ENCODE measurements around the gene KCTD10.

The KCTD10 gene

DNA sequence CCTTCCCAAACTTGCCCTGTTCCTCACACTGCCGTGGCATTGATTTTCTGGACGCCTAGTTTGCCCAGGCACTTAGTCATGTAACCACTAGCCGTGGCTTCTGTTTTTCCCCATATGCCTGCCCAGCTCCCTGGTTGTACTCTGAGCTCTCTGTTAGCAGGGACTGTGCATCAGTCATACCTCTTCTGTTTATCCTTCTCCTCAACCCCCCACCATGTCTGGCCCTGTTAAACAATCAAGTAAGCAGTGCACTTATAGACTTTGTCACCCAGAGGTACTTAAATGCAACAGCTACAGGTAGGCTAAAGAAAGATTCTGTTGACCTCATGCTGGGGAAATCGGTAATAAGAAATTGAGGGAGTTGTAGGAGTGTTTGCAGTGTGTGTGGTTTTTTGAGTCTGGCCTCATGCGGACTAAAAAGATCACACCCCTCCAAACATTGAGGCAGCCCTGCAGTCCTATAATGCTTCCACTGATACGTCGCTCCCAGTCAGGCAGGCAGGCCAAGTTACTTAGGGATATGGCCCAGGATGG, 17.3 kb upstream of the KCTD10 start:
- no peak for DNase-seq (ENCODE audit: low read depth in 2 of 2, low spot score in 1 of 2)

DNA sequence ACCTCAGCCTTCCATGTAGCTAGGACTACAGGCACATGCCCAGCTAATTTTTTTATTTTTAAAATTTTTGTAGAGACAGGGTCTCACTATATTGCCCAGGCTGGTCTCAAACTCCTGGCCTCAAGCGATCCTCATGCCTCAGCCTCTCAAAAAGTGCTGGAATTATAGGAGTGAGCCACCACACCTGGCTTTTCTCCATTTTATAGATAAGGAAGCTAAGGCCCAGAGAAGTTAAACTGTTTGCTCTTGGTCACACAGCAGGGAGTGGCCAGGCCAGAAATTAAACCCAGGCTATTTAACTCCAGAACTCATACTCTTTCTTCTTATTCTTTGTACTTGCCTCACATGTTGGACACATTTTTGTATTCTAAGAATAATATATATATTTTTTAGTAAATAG, 16.8 kb upstream of the KCTD10 start:
- DNase-seq (ENCODE audit: low read depth in 2 of 2, low spot score in 1 of 2): no peak

DNA sequence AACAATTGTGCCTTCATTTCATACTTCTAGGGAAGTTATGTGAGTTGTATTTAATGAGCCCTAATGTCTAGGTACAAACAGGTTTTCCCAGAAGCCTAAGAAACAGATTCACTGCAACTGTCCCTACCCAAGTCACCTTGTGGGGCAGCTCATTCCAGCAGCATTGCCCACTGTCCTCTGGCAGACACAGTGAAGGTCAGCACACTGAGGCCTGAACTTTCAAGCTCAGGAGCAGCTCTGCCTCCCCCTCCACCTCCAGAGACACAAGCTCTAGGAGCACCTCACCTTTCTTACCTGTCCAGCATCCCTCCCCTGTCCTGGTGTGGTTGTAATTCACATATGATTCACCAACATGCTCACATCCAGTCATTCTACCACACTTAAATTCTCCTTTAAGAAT, 16.0 kb upstream of the KCTD10 start:
- no peak for DNase-seq (ENCODE audit: low read depth in 2 of 2, low spot score in 1 of 2)

DNA sequence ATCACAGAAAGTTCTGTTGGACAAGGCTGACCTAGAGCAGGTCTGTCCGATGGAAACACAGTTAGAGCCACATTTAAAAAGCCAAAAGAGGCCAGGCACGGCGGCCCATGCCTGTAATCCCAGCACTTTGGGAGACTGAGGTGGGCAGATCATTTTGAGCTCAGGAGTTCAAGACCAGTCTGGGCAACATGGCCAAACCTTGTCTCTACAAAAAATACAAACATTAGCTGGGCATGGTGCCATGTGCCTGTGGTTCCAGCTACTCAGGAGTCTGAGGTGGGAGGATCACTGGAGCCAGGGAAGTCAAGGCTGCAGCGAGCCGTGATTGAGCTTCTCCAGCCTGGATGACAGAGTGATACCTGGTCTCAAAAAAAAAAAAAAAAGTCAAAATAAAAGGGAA, 15.3 kb upstream of the KCTD10 start:
- no peak for DNase-seq (ENCODE audit: low read depth in 2 of 2, low spot score in 1 of 2)

DNA sequence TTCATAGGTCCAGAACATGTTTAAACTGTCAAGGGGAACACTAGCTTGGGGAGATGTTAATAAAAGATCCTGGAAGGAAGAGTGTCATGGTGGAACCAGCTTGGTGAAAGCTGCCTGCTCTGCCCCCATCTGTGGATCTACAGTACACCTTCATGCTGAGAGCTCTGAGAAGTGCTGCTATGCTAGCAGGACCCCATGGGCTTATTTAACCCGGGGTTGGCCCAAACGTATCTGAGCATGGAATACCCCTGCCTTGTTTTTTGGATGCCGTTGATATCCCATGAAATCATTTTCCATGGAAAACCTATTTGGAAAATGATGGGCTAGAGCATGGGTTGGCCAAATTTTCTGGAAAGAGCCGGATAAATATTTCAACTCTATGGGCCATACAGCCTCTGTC, 14.6 kb upstream of the KCTD10 start:
- DNase-seq (ENCODE audit: low read depth in 2 of 2, low spot score in 1 of 2): no peak

DNA sequence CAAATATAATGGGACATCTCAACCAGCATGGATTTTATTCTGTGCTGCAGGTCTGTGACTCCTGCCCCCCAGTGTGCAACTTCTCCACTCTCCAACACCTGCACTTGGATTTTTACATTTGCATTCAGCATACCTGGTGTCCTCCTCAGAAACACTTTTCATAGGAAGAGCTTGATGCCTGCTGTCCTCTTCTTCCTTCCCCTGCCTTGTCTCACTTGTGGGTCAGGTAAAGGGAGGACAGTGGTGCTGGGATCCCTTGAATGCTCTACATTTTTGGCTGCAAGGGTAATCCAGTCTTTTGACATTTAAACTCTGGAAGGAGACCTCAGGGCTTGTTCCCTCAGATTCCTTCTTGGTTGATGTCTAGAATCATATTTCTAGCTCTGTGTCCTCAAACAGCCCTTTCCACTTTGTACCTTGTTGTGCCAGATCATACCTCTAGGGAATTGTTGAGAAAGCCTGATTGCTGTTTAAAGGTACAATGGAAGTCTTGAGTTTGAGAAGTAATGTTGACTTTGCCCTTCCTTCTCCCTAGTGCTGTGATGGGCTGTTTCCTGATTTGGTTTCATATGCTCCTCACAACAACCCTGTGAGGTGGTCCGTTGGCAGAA, 13.0 kb upstream of the KCTD10 start:
- no peak for DNase-seq (ENCODE audit: low read depth in 2 of 2, low spot score in 1 of 2)

DNA sequence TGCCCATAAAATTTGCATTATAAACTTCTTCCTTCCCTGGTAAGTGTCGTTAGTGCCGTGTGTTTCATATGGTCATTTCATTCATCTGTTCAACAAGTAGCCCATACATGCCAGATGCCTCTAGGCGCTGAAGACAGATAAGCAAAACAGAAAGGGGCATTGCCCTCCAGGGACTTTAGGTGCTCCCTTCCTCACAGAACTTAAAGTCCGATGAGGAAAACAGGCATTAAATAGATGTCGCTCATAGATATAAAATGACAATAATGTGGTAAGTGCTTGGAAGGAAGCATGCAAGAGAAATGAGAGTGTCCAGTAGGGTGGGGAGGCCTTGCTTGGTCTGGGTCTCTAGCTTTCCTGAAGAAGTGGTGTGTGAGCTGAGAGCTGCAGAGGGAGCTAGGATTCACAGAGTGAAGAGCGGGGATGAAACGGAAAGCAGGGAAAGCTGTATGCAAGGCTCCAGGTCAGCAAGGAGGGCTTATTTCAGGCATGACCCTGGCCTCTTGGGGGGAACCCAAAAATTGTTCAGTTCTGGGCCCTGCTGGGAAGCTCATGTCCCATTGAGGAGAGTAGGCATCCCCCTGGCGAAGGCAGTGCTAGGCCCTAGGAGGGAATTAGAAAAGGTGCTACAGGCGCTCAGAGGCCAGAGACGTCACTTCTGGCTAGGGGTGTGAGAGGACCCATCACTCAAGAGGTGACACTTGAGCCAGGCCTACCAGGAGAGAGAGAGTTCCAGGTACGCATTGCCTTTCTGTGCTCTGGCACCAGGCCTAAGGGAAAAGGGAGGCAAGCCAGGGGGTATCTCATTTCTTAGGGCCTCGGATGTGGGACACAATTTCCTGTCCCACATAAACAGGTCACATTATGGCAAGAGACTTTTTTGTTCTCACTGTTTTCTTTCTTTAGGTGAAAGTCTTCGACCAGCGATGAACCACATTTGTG, 12.2 kb upstream of the KCTD10 start:
- DNase-seq (ENCODE audit: low read depth in 2 of 2, low spot score in 1 of 2): no peak

DNA sequence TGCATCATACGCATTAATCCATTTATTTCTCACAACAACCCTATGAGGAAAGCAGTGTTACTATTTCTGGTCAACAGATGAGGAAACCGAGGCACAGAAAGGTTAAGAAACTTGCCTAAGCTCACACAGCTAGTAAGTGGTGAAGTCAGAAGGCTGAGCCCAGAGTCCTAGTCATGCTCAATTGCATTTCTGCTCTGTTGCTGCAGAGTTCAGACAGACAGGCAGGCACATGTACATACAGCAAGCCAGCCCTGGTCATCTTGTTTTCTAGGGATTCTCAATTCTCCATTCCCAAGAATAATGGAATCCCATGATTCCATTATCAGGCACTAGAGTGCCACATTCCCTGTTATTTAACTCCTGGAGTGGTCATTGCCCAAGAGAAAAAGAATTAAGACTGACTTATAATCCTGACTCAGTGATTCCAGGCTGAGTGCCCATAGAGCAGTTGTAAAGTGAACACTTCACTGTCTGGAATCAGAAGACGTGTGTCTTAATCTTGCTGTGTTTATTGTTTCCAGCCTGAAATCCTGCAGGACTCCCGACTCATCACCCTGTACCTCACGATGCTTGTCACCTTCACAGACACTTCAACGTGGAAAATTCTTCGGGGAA, 11.1 kb upstream of the KCTD10 start:
- DNase-seq (ENCODE audit: low read depth in 2 of 2, low spot score in 1 of 2): no peak

DNA sequence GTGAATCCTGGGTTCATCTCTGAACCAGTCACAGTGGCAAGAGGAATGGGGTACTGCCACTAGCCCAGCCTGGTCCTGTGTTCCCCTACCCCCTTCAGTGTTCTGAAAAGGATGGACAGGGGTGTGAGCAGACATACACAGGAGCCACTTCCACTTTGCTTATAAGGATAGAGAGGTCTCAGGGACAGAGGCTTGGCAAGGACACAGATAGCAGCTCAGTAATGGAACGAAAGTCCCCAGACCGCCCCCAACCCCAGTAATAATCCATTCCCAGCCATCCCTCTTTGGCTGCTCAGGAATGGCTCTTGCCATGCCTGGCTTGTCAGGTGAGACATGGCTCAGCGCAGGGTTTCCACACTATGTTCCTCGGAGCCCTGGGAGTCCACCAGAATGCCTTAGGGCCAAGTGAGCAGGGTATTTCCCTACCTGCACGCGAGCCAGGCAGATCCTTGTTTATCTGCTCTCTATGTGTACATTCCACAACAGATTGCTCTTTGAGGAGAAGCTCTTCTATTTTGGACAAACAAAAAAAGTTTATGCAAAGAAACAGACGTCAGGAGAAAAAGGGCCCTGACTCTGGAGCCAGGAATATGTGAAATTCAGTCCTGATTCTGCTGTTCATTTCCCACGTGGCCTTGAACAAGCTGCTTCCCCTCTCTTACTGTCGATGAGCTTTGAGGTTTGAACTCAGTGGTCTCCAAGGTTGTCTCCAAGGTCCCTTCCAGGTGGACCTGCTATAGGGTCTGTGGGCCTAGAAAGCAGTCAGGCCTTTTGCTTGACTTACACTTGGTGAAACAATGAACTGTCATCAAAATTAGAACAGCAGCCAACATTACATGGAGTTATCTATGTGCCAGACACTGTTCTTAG, 10.3 kb upstream of the KCTD10 start:
- DNase-seq (ENCODE audit: low read depth in 2 of 2, low spot score in 1 of 2): no peak

DNA sequence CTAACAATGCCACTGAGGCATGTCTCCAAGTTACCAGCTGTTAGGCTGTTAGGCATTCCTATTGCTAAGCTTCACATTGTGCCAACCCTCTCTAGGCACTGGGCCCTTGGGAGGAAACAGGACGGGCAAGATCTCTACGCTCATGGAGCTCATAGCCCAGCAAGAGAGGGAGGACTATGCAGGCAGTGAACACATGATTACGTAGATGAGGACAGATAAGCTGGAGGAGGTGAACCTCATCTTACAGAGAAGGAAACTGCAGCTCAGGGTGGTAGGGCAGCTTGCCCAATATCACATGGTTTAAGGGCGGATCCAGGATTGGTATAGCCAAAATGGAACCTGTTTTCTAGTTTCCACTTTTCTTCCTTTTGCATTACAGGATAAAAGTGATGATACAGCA, 8.1 kb upstream of the KCTD10 start:
- no peak for DNase-seq (ENCODE audit: low read depth in 2 of 2, low spot score in 1 of 2)

DNA sequence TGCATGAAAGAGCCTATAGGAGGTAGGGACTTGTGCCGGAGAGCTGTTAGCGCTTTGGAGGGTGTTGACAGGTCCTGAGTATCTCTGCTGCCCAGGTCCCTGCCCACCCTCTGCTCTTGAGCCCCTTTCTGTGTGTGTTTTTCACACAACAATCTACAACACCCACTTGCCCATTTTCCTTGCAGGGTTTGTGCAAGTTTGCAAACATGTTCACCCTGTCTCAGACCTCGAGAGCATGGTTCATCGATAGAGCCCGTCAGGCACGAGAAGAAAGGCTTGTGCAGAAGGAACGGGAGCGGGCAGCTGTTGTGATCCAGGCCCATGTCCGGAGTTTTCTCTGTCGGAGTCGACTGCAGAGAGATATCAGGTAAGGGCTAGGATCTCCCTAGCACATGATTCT, 6.2 kb upstream of the KCTD10 start:
- DNase-seq (ENCODE audit: low read depth in 2 of 2, low spot score in 1 of 2): no peak

DNA sequence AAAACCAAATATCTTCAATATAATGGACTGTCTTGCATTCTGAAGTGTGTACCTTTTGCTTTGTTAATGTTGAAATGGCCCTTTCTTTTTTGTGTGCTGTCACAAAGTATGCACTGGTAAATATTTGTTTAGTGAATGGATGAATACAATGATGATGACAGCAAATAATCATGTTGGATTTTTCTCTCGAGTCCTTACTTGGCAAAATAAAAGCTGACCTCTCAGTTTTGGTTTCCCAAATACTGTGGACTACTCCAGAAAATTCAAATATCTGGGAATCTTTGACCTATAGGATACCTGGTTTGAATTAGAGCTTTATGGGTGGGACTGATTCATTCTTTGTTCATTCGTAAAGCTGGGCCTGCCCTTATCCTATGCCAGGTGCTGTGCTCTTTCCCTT, 5.8 kb upstream of the KCTD10 start:
- DNase-seq (ENCODE audit: low read depth in 2 of 2, low spot score in 1 of 2): no peak

DNA sequence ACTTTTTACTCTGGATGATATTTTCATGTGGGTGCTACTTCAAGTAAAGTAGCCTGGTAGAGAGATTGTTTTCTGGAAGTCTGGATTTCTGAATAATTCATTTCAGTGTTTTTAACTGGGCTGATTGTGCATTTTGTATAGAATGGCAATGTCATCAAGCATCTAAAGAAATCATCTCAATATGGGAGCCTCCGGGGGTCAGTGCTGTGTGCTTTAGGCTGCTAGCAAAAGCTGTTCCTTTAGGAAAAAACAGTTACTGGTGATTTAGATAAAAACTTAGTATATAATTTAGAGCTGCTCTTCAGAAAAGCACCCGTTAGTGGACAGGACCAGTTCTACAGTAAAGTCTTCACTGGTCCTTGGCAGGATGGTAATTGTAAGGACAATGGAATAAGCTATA, 5.4 kb upstream of the KCTD10 start:
- no peak for DNase-seq (ENCODE audit: low read depth in 2 of 2, low spot score in 1 of 2)

DNA sequence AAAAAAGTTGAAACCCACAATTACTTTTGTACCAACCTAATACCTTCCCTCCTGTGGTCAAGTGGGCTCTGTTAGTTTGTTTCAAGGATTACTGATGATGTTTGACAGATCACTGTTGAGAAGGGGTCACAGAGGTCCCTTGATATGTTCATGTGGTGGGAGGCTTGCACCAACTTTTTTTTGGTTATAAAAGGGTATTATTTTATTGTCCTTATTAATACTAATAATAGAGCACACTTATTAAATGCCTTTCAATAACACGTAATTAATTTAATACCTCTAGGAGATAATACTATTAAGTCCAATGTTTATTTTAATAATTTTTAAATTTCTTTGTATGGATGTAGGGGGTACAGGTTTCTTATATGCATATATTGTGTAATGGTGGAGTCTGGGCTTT, 4.8 kb upstream of the KCTD10 start:
- DNase-seq (ENCODE audit: low read depth in 2 of 2, low spot score in 1 of 2): no peak

DNA sequence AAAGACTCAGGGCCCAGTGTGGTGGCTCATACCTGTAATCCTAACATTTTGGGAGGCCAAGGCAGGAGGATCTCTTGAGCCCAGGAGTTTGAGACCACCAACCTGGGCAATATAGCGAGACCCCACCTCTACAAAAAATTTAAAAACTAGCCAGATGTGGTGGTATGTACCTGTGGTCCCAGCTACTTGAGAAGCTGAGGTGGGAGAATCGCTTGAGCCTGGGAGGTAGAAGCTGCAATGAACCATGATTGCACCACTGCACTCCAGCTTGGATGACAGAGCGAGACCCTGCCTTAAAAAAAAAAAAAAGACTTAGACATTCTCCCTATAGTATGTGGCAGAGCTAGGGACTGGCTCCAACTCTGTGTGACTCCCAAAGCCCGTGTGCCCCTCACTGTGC, 3.3 kb upstream of the KCTD10 start:
- DNase-seq (ENCODE audit: low read depth in 2 of 2, low spot score in 1 of 2): no peak

DNA sequence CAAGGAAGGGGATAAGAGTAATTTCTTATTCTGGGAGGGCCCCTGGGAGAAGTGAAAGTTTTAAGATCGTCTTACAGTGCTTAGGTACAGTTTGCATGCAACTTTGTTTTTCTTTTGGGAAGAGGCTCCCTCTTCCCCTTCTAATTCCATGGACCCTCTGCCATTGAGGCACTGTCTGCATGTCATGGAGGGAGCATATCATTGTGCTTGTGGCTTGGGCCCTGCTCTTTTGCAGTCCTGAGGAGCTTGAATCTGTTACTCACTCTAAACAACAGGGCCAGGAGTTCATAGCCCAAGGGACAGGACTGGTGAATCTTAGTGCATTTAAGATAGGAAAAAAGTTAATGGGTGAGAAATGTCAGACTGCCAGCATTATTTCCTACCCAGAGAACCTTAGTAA, 2.7 kb upstream of the KCTD10 start:
- DNase-seq (ENCODE audit: low read depth in 2 of 2, low spot score in 1 of 2): no peak

DNA sequence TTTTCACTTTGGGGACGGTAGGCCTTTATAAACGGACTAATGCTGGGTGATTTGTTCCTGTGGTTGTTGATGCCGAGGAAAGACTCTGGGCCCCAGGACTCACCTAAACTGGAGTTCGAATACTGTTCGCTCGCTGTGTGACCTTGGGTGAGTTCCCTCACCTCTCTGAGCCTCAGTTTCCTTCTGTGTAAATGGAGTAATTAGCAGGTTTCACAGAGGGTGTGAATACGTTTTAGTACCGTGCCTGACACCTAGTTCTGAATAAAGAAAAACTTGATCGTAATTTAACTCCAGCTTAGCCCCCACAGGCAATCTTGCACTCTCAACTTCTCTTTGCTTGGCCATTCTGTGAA, 839 bp upstream of the KCTD10 start:
- no peak for DNase-seq (ENCODE audit: low read depth in 2 of 2, low spot score in 1 of 2)

DNA sequence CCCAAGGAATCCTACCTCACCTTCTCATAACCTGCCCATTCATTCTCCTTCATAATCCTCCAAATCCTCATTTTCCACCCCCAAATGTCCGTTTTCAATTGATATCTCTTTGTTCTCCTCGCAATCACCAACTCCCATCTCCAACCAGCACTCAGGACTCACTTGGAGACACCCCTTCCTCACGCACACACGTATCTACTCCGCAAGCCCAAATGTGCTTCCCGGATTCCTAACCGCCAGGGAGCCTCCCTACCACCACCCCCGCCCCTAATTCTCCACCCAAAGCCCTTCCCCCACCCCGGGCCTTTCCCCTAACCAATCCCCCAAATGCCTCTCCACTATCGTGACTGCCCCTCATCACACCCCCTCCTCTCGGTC, 304 bp downstream of the KCTD10 start:
- no peak for DNase-seq (ENCODE audit: low read depth in 2 of 2, low spot score in 1 of 2)

DNA sequence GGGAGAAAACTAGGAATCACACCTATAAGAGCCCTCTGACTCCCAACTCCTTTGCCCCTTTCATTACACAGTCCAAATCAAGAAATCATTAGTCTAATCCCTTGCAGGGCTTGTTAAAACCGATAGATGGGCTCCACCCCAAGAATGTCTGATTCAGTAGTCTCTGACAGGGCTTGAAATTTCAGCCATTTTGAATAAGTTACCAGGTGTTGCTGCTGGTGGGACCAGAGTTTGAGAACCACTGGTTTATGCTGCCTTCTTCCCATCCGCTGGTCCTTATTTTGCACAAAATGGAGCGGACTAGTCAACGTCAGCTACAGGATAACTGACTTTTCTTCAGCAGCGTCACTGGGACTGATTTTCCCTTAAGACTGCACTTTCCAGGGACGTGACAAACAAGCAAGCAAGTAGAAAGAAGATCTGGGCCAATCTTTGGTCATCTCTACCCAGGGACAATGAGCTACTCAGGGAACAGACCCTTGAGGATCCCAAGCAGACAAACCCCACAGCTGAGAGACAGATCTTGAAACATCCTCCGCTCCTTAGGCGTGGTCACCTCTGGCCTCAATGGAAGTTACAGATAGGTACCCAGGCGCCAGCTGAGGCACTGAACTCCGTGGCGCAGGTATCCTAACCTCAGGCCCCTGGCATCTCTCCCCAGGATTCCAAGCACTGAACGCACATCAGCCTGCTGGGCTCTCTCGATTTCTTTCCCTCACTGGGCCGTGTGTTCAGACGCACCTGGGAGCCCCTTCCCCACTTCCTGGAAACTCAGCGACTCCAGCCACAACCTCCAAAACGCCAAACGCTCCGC, 900 bp downstream of the KCTD10 start:
- no peak for DNase-seq (ENCODE audit: low read depth in 2 of 2, low spot score in 1 of 2)

DNA sequence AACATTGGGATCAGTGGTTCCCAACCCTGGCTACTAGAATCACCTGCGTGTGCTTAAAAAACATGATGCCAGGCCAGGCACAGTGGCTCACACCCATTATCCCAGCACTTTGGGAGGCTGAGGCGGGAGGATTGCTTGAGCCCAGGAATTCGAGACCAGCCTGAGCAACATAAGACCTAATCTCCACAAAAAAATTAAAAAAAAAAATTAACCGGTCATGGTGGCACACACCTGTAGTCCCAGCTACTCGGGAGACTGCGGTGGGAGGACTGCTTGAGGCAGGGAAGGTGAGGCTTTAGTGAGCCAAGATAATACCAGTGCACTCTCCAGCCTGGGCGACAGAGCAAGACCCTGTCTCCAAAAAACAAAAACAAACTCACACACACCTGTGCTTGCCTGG, 2.0 kb downstream of the KCTD10 start:
- DNase-seq (ENCODE audit: low read depth in 2 of 2, low spot score in 1 of 2): no peak
